Stimulated activated naive CD8-positive, alpha-beta T cell treated with anti-CD3 and anti-CD28 coated beads, Interleukin-15, amount 100 ng/mL, for 72 hours (primary cell): ENCODE results near the gene LINC00632.

Source experiments
- ATAC-seq: fragments of 150-1000 bp; cut with Tn5 transposase; 2 replicates; pipeline ENCODE4 v1.10.0; 2021; ENCODE audit warnings: mild to moderate bottlenecking, moderate library complexity
- DNase-seq, 2 donors: peaks; one replicate each; pipeline ENCODE4 v3.0.0; 2021 to 2022
- H3K27ac Mint-ChIP-seq, 2 donors: one replicate each; pipeline ENCODE4 v1.8.0; 2022; ENCODE audit warnings: mild to moderate bottlenecking in 2 of 2, mixed read lengths in 2 of 2, moderate library complexity in 2 of 2
- H3K27me3 Mint-ChIP-seq: one replicate; pipeline ENCODE4 v1.8.0; 2022; ENCODE audit warnings: mixed read lengths
- H3K4me1 Mint-ChIP-seq: one replicate; pipeline ENCODE4 v1.8.0; 2022; ENCODE audit warnings: mild to moderate bottlenecking, mixed read lengths
- H3K4me3 Mint-ChIP-seq, 2 donors: one replicate each; pipeline ENCODE4 v1.8.0; 2022; ENCODE audit warnings: mild to moderate bottlenecking in 2 of 2, mixed read lengths in 2 of 2, moderate library complexity in 1 of 2
- H3K9me3 Mint-ChIP-seq, 2 donors: one replicate each; pipeline ENCODE4 v1.8.0; 2022; ENCODE audit warnings: mixed read lengths in 2 of 2

Gene LINC00632

GRCh38 chrX:140725500-140725899, 15.9 kb downstream of the LINC00632 start:
- Mint-ChIP-seq H3K9me3 (no peaks in the 10 kb centered on the region), H3K4me3 (no peak overlapping the region), H3K27ac (no peak overlapping the region), H3K27me3 (no peaks in the 10 kb centered on the region), H3K4me1 (no peaks in the 10 kb centered on the region)
- DNase-seq, result no peak
- peak; percentile 64 for ATAC-seq

- Mint-ChIP-seq H3K27ac (no peak overlapping the region), H3K9me3 (no peaks in the 10 kb centered on the region), H3K4me3 (no peak overlapping the region), H3K27me3 (no peaks in the 10 kb centered on the region), H3K4me1 (no peaks in the 10 kb centered on the region)
- ATAC-seq, result peak; percentile 45
- no peak for DNase-seq
These were observed 24.3 kb downstream of the LINC00632 start for GRCh38 chrX:140733766-140734342.

- Mint-ChIP-seq H3K4me1 (peaks cover 8% of the 10 kb centered on the region), H3K27me3 (no peaks in the 10 kb centered on the region), H3K9me3 (no peaks in the 10 kb centered on the region), H3K27ac (no peak overlapping the region), H3K4me3 (no peak overlapping the region)
- ATAC-seq (peak; percentile 60), DNase-seq (no peak)
These were observed 34.5 kb downstream of the LINC00632 start for GRCh38 chrX:140744085-140744484.

GRCh38 chrX:140756941-140757340, 47.4 kb downstream of the LINC00632 start:
- no peak for DNase-seq
- no peaks in the 10 kb centered on the region for H3K4me1 Mint-ChIP-seq
- H3K27ac Mint-ChIP-seq, result no peak overlapping the region
- no peak for ATAC-seq
- no peaks in the 10 kb centered on the region for H3K9me3 Mint-ChIP-seq
- H3K27me3 Mint-ChIP-seq, result no peaks in the 10 kb centered on the region
- H3K4me3 Mint-ChIP-seq, result no peak overlapping the region

- Mint-ChIP-seq H3K9me3 (no peaks in the 10 kb centered on the region), H3K4me1 (peaks cover 16% of the 10 kb centered on the region), H3K4me3 (no peak overlapping the region), H3K27me3 (peaks cover 18% of the 10 kb centered on the region), H3K27ac (no peak overlapping the region)
- peak; percentile 49 for ATAC-seq
- DNase-seq, result peak; percentile 2 to 19
These were observed 52.5 kb downstream of the LINC00632 start for GRCh38 chrX:140762061-140762460.

- no peaks in the 10 kb centered on the region for H3K9me3 Mint-ChIP-seq
- peaks cover 18% of the 10 kb centered on the region for H3K27me3 Mint-ChIP-seq
- no peak overlapping the region for H3K27ac Mint-ChIP-seq
- H3K4me3 Mint-ChIP-seq, result peak overlapping the region; percentile 66 to 71
- peak in 1 of 2 donors; percentile 0 for DNase-seq
- peak; percentile 64 for ATAC-seq
- H3K4me1 Mint-ChIP-seq, result peaks cover 16% of the 10 kb centered on the region
These were observed 54.9 kb downstream of the LINC00632 start for GRCh38 chrX:140764401-140764919.

GRCh38 chrX:140765043-140765784, 55.7 kb downstream of the LINC00632 start:
- Mint-ChIP-seq H3K4me1 (peaks cover 16% of the 10 kb centered on the region), H3K4me3 (peak overlapping the region; percentile 66 to 71), H3K9me3 (no peaks in the 10 kb centered on the region), H3K27me3 (peaks cover 18% of the 10 kb centered on the region), H3K27ac (no peak overlapping the region)
- ATAC-seq, result peak; percentile 31
- DNase-seq, result peak in 1 of 2 donors; percentile 0

GRCh38 chrX:140766024-140766611, 56.6 kb downstream of the LINC00632 start:
- peaks cover 18% of the 10 kb centered on the region for H3K27me3 Mint-ChIP-seq
- H3K4me3 Mint-ChIP-seq, result peak overlapping the region in 1 of 2 donors; percentile 48
- ATAC-seq, result no peak
- DNase-seq, result peak; percentile 11 to 24
- H3K27ac Mint-ChIP-seq, result no peak overlapping the region
- no peaks in the 10 kb centered on the region for H3K9me3 Mint-ChIP-seq
- peaks cover 16% of the 10 kb centered on the region for H3K4me1 Mint-ChIP-seq

GRCh38 chrX:140767646-140768045, 58.1 kb downstream of the LINC00632 start:
- H3K4me3 Mint-ChIP-seq, result no peak overlapping the region
- H3K27me3 Mint-ChIP-seq, result peaks cover 18% of the 10 kb centered on the region

GRCh38 chrX:140775211-140775610, 65.7 kb downstream of the LINC00632 start:
- no peak overlapping the region for H3K4me3 Mint-ChIP-seq
- no peaks in the 10 kb centered on the region for H3K4me1 Mint-ChIP-seq
- ATAC-seq (no peak), DNase-seq (no peak)
- no peak overlapping the region for H3K27ac Mint-ChIP-seq
- H3K9me3 Mint-ChIP-seq, result no peaks in the 10 kb centered on the region
- no peaks in the 10 kb centered on the region for H3K27me3 Mint-ChIP-seq

More at GRCh38 chrX:140767646-140768045, 58.1 kb downstream of the LINC00632 start:
- ATAC-seq, result no peak
- no peak for DNase-seq
- Mint-ChIP-seq H3K27ac (peak overlapping the region in 1 of 2 donors; percentile 65), H3K4me1 (peaks cover 16% of the 10 kb centered on the region), H3K9me3 (no peaks in the 10 kb centered on the region)

GRCh38 chrX:140776320-140776719, 66.8 kb downstream of the LINC00632 start:
- H3K27ac Mint-ChIP-seq, result no peak overlapping the region
- H3K9me3 Mint-ChIP-seq, result no peaks in the 10 kb centered on the region
- no peak overlapping the region for H3K4me3 Mint-ChIP-seq
- H3K4me1 Mint-ChIP-seq, result no peaks in the 10 kb centered on the region
- ATAC-seq, result no peak
- no peak for DNase-seq
- H3K27me3 Mint-ChIP-seq, result no peaks in the 10 kb centered on the region

- no peaks in the 10 kb centered on the region for H3K4me1 Mint-ChIP-seq
- H3K4me3 Mint-ChIP-seq, result no peak overlapping the region
- H3K27me3 Mint-ChIP-seq, result no peaks in the 10 kb centered on the region
- no peak overlapping the region for H3K27ac Mint-ChIP-seq
- ATAC-seq, result no peak
- no peak for DNase-seq
- no peaks in the 10 kb centered on the region for H3K9me3 Mint-ChIP-seq
These were observed 85.1 kb downstream of the LINC00632 start for GRCh38 chrX:140794642-140795041.

GRCh38 chrX:140799216-140799615, 89.7 kb downstream of the LINC00632 start:
- no peaks in the 10 kb centered on the region for H3K9me3 Mint-ChIP-seq
- DNase-seq (no peak), ATAC-seq (no peak)
- no peaks in the 10 kb centered on the region for H3K27me3 Mint-ChIP-seq
- no peak overlapping the region for H3K27ac Mint-ChIP-seq
- no peak overlapping the region for H3K4me3 Mint-ChIP-seq
- H3K4me1 Mint-ChIP-seq, result no peaks in the 10 kb centered on the region

GRCh38 chrX:140804292-140804691, 94.7 kb downstream of the LINC00632 start:
- ATAC-seq (no peak), DNase-seq (no peak)
- Mint-ChIP-seq H3K9me3 (peaks cover 6 to 9% of the 10 kb centered on the region in 2 donors), H3K4me3 (no peak overlapping the region), H3K27me3 (no peaks in the 10 kb centered on the region), H3K27ac (peak overlapping the region in 1 of 2 donors; percentile 25), H3K4me1 (no peaks in the 10 kb centered on the region)

GRCh38 chrX:140815868-140816267, 106.3 kb downstream of the LINC00632 start:
- ATAC-seq, result no peak
- no peaks in the 10 kb centered on the region for H3K4me1 Mint-ChIP-seq
- H3K27me3 Mint-ChIP-seq, result no peaks in the 10 kb centered on the region
- no peak overlapping the region for H3K4me3 Mint-ChIP-seq
- no peak for DNase-seq
- no peak overlapping the region for H3K27ac Mint-ChIP-seq
- H3K9me3 Mint-ChIP-seq, result peaks cover 7 to 10% of the 10 kb centered on the region in 2 donors

- Mint-ChIP-seq H3K4me1 (peaks cover 6% of the 10 kb centered on the region), H3K27me3 (no peaks in the 10 kb centered on the region), H3K27ac (no peak overlapping the region), H3K9me3 (peaks cover 0 to 10% of the 10 kb centered on the region in 2 donors), H3K4me3 (no peak overlapping the region)
- DNase-seq (no peak), ATAC-seq (no peak)
These were observed 108.4 kb downstream of the LINC00632 start for GRCh38 chrX:140817943-140818342.
